GM13976 (cell line): Measurements from ENCODE around the gene SMARCD1.

Experiments
- DNase-seq: peaks from one replicate; pipeline ENCODE4 v3.0.0; 2012; ENCODE audit warnings: low spot score
- CTCF ChIP-seq: IDR thresholded peaks from 2 replicates; pipeline ENCODE4 v1.5.1; 2012; ENCODE audit warnings: borderline replicate concordance, mild to moderate bottlenecking; ENCODE audit not compliant: insufficient read depth; ENCODE audit errors: extremely low read depth, missing control alignments, control extremely low read depth
- in situ Hi-C: fragments of 300-500 bp; cut with MboI; formaldehyde crosslinking; loops from one replicate; pipeline ENCODE4 v1.12.0; 2022; ENCODE audit warnings: low sequenced_read_pairs, mixed read lengths, inconsistent platforms; ENCODE audit not compliant: unreplicated experiment

Gene SMARCD1

GRCh38 chr12:50042693-50043092 is 42.4 kb upstream of the SMARCD1 start:
- in situ Hi-C loops = no loop called here
- DNase-seq = no peak
- no peak for TF ChIP-seq CTCF

GRCh38 chr12:50043308-50043707 is 41.8 kb upstream of the SMARCD1 start:
- DNase-seq = no peak
- in situ Hi-C loops = no loop called here

GRCh38 chr12:50043854-50044253 is 41.3 kb upstream of the SMARCD1 start:
- TF ChIP-seq CTCF = no peak
- DNase-seq = no peak
- in situ Hi-C loops = no loop called here

More at GRCh38 chr12:50043308-50043707, 41.8 kb upstream of the SMARCD1 start:
- no peak for TF ChIP-seq CTCF

DNA sequence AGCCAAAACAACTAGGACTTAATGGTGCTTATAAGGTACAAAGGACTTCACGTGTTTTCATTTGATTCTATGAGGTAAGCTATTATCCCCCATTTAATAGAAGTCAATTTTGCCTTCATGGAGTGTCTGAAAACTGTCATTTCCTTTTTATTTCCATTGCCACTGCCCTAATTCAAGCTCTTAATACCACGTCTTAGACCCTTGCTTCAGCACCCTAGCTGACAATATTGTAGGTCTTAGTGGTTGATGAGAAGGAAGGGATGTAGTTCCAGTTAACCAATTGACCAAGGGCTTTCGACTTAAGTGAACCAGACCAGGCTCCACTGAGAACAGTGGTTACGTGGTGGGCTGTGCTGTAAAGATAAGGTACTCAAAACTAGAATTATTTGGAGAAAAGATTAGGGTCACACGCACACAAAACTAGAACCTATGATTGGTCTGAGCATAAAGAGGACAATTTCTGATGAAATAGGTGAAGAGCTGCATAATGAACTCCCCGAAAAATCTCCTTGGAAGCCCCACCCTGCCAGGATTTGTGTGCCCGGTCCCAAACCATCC is 37.4 kb upstream of the SMARCD1 start:
- no peak for TF ChIP-seq CTCF
- in situ Hi-C loops = no loop called here
- DNase-seq = no peak

DNA sequence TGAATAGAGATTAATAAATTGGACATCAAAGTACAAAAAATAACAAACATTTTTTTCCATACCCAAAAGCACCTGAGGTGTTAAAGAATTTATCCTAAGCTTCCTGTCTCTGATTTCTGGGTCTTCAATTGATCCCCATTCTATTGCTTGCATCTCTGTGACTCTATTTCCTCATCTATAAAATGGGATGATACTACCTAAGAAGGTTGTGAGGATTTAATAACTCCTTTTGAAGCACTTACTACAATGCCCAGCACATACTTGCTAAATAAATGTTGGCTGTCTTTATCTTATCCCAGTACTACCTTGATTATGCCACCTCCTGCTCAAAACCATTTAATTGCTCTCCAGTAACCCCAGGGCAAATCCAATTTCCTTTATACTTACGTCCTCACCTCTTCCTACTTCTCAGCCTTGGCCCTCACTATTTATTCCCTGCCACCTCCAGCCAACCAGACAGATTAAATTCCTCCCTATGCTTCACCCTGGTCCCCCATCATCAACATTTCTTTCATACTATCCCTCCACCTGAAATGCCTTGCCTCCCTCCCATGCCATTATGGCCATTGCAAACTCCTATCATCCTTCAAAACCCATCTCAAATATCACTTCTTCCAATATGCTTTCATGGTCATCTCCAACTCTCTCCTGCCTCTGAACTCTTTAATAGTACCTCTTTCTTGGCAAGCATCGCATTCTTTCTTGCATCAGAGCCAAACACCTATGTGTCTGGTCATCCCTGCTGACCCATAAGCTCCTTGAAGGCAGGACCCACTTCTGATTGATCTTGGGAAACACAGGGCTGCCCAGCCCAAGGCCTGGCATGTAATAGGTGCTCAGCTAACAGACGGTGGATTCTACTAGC is 35.7 kb upstream of the SMARCD1 start:
- TF ChIP-seq CTCF = no peak
- no peak for DNase-seq
- in situ Hi-C loops = loop anchor here (10.0 kb wide), 1 partner anchor 75 kb away; the partner anchor contains the start of gene AQP6

GRCh38 chr12:50050119-50050385 is 35.1 kb upstream of the SMARCD1 start:
- in situ Hi-C loops = loop anchor here (10.0 kb wide), 1 partner anchor 75 kb away; the partner anchor contains the start of gene AQP6
- no peak for TF ChIP-seq CTCF

More at GRCh38 chr12:50050119-50050385, 35.1 kb upstream of the SMARCD1 start:
- DNase-seq = no peak
